Esophagus (tissue), 2 donors: ENCODE measurements around the gene PDLIM3. TPM values are rescaled to one million over a fixed set of nuclear protein-coding genes. Genes with fewer than 3 reads are reported as not detected.

Experiments used
- H3K27ac ChIP-seq, 2 donors: one replicate each; pipeline ENCODE4 v1.5.1; 2013; ENCODE audit warnings: low read depth in 2 of 2, mild to moderate bottlenecking in 2 of 2, inconsistent platforms in 1 of 2, low read length in 1 of 2, moderate library complexity in 1 of 2
- H3K27me3 ChIP-seq, 2 donors: one replicate each; pipeline ENCODE4 v1.6.1; 2013; ENCODE audit warnings: low read length in 2 of 2, control low read depth in 1 of 2, mild to moderate bottlenecking in 1 of 2; ENCODE audit not compliant: insufficient read depth in 2 of 2, control insufficient read depth in 1 of 2
- H3K36me3 ChIP-seq, 2 donors: one replicate each; pipeline ENCODE4 v1.6.1; 2013; ENCODE audit warnings: low read length in 1 of 2; ENCODE audit not compliant: control insufficient read depth in 2 of 2, insufficient read depth in 2 of 2
- H3K4me1 ChIP-seq, 2 donors: one replicate each; pipeline ENCODE4 v1.6.1; 2013; ENCODE audit warnings: low read length in 1 of 2; ENCODE audit not compliant: control insufficient read depth in 2 of 2, insufficient read depth in 2 of 2
- H3K4me3 ChIP-seq, 2 donors: one replicate each; pipeline ENCODE4 v1.5.1; 2013; ENCODE audit warnings: low read length in 2 of 2, mild to moderate bottlenecking in 2 of 2, low read depth in 1 of 2, moderate library complexity in 1 of 2
- H3K9me3 ChIP-seq, 2 donors: one replicate each; pipeline ENCODE4 v1.6.1; 2013; ENCODE audit warnings: mild to moderate bottlenecking in 2 of 2, low read depth in 1 of 2, low read length in 1 of 2, moderate library complexity in 1 of 2; ENCODE audit not compliant: control insufficient read depth in 2 of 2, insufficient read depth in 1 of 2
- WGBS, 2 donors: extraction: QIAGEN DNeasy Blood & Tissue Kit; methylation state at CpG; one replicate each; pipeline ENCODE4 v1.1.7; 2013; 5-methylcytosine and 5-hydroxymethylcytosine counted together
- polyA plus RNA-seq, 2 donors: library from polyadenylated mRNA; stranded (reverse); fragments of 200-250 nt; gene quantifications; one replicate each; pipeline ENCODE4 v1.2.3, GENCODE V29; 2013
- donor health status: healthy with polysubstance abuse.
- donor health status: Bipolar disorder and iron deficiency.

Gene PDLIM3
- polyA plus RNA-seq, 2 donors: 24.2 to 62.8 TPM

- H3K4me3 ChIP-seq: no peak overlapping the region
- H3K27me3 ChIP-seq: no peaks in the 10 kb centered on the region
- no peaks in the 10 kb centered on the region for H3K36me3 ChIP-seq
- 82 to 91% methylated on average over 3 of the region's 3 CpGs for WGBS, 2 donors
- H3K27ac ChIP-seq: no peak overlapping the region
- H3K4me1 ChIP-seq: peaks cover 2 to 8% of the 10 kb centered on the region in 2 donors
- H3K9me3 ChIP-seq: no peaks in the 10 kb centered on the region
These were observed 35.4 kb upstream of the PDLIM3 start for GRCh38 chr4:185570727-185571126.

- H3K9me3 ChIP-seq: no peaks in the 10 kb centered on the region
- no peaks in the 10 kb centered on the region for H3K27me3 ChIP-seq
- WGBS, 2 donors: 28 to 40% methylated on average over 21 of the region's 21 CpGs
- peak overlapping the region; percentile 63 to 88 for H3K27ac ChIP-seq
- peaks cover 0 to 4% of the 10 kb centered on the region in 2 donors for H3K4me1 ChIP-seq
- H3K4me3 ChIP-seq: no peak overlapping the region
- no peaks in the 10 kb centered on the region for H3K36me3 ChIP-seq
These were observed 32.4 kb upstream of the PDLIM3 start for GRCh38 chr4:185567381-185568376.

GRCh38 chr4:185566972-185567371 lies 31.7 kb upstream of the PDLIM3 start:
- peak overlapping the region; percentile 63 to 88 for H3K27ac ChIP-seq

GRCh38 chr4:185566425-185566824 lies 31.1 kb upstream of the PDLIM3 start:
- Histone ChIP-seq H3K4me1 (peaks cover 0 to 4% of the 10 kb centered on the region in 2 donors), H3K36me3 (no peaks in the 10 kb centered on the region), H3K27me3 (no peaks in the 10 kb centered on the region), H3K4me3 (no peak overlapping the region), H3K9me3 (no peaks in the 10 kb centered on the region), H3K27ac (peak overlapping the region; percentile 82 to 88)
- WGBS, 2 donors: 36 to 48% methylated on average over 8 of the region's 8 CpGs

More at GRCh38 chr4:185566972-185567371, 31.7 kb upstream of the PDLIM3 start:
- H3K4me1 ChIP-seq: peaks cover 0 to 4% of the 10 kb centered on the region in 2 donors
- H3K27me3 ChIP-seq: no peaks in the 10 kb centered on the region
- H3K4me3 ChIP-seq: no peak overlapping the region
- no peaks in the 10 kb centered on the region for H3K9me3 ChIP-seq
- 13 to 40% methylated on average over 1 of the region's 1 CpG for WGBS, 2 donors
- no peaks in the 10 kb centered on the region for H3K36me3 ChIP-seq

- 63 to 65% methylated on average over 3 of the region's 3 CpGs for WGBS, 2 donors
- Histone ChIP-seq H3K27me3 (no peaks in the 10 kb centered on the region), H3K27ac (peak overlapping the region in 1 of 2 donors; percentile 43), H3K36me3 (no peaks in the 10 kb centered on the region), H3K9me3 (peaks cover 0 to 3% of the 10 kb centered on the region in 2 donors), H3K4me1 (peaks cover 0 to 4% of the 10 kb centered on the region in 2 donors), H3K4me3 (no peak overlapping the region)
These were observed 30.4 kb upstream of the PDLIM3 start for GRCh38 chr4:185565696-185566095.

- 66 to 80% methylated on average over 3 of the region's 3 CpGs for WGBS, 2 donors
- H3K4me3 ChIP-seq: no peak overlapping the region
- no peak overlapping the region for H3K27ac ChIP-seq
- H3K36me3 ChIP-seq: no peaks in the 10 kb centered on the region
- peaks cover 0 to 3% of the 10 kb centered on the region in 2 donors for H3K9me3 ChIP-seq
- H3K4me1 ChIP-seq: peaks cover 0 to 14% of the 10 kb centered on the region in 2 donors
- H3K27me3 ChIP-seq: no peaks in the 10 kb centered on the region
These were observed 29.0 kb upstream of the PDLIM3 start for GRCh38 chr4:185564349-185564748.

- peaks cover 0 to 14% of the 10 kb centered on the region in 2 donors for H3K4me1 ChIP-seq
- H3K27ac ChIP-seq: peak overlapping the region in 1 of 2 donors; percentile 1
- no peaks in the 10 kb centered on the region for H3K36me3 ChIP-seq
- peaks cover 0 to 3% of the 10 kb centered on the region in 2 donors for H3K9me3 ChIP-seq
- H3K27me3 ChIP-seq: no peaks in the 10 kb centered on the region
- 59% methylated on average over 3 of the region's 3 CpGs for WGBS, 2 donors
- H3K4me3 ChIP-seq: no peak overlapping the region
These were observed 27.2 kb upstream of the PDLIM3 start for GRCh38 chr4:185562531-185562930.

GRCh38 chr4:185560316-185560715 lies 25.0 kb upstream of the PDLIM3 start:
- peak overlapping the region; percentile 74 to 77 for H3K27ac ChIP-seq

GRCh38 chr4:185559915-185560281 lies 24.6 kb upstream of the PDLIM3 start:
- Histone ChIP-seq H3K4me1 (peaks cover 0 to 10% of the 10 kb centered on the region in 2 donors), H3K36me3 (no peaks in the 10 kb centered on the region), H3K27ac (peak overlapping the region; percentile 74 to 77), H3K9me3 (peaks cover 0 to 3% of the 10 kb centered on the region in 2 donors), H3K27me3 (no peaks in the 10 kb centered on the region), H3K4me3 (no peak overlapping the region)
- 32 to 40% methylated on average over 4 of the region's 4 CpGs for WGBS, 2 donors

More at GRCh38 chr4:185560316-185560715, 25.0 kb upstream of the PDLIM3 start:
- H3K36me3 ChIP-seq: no peaks in the 10 kb centered on the region
- H3K4me3 ChIP-seq: no peak overlapping the region
- peaks cover 0 to 3% of the 10 kb centered on the region in 2 donors for H3K9me3 ChIP-seq
- no peaks in the 10 kb centered on the region for H3K27me3 ChIP-seq
- WGBS, 2 donors: 82 to 87% methylated on average over 5 of the region's 5 CpGs
- H3K4me1 ChIP-seq: peaks cover 0 to 10% of the 10 kb centered on the region in 2 donors
